ENCODE measurements around the gene HEATR5A.
"Not testable (repeated sequence)": the region's sequence is repeated elsewhere in the genome, so short reads cannot be mapped to it uniquely, and the experiment has no call there.

Gene HEATR5A

GRCh38 chr14:31420319-31421111 is at the start of gene HEATR5A:
TSS of gene HEATR5A (minus strand) at chr14:31420550. CDS start at chr14:31402975, 17,575 bp downstream.
- DNase-seq (ENCODE audit: low spot score), result peak; percentile 92

- DNase-seq (ENCODE audit: low spot score), result no peak
These were observed 46.2 kb upstream of the HEATR5A start for GRCh38 chr14:31466554-31466953.

GRCh38 chr14:31465111-31465510 is 44.8 kb upstream of the HEATR5A start:
- peak; percentile 48 for DNase-seq (ENCODE audit: low spot score)

GRCh38 chr14:31462450-31462849 is 42.1 kb upstream of the HEATR5A start:
- DNase-seq (ENCODE audit: low spot score), result not testable (repeated sequence)

GRCh38 chr14:31461545-31461944 is 41.2 kb upstream of the HEATR5A start:
- DNase-seq (ENCODE audit: low spot score), result no peak

GRCh38 chr14:31457665-31458659 is 37.6 kb upstream of the HEATR5A start:
- DNase-seq (ENCODE audit: low spot score), result no peak

GRCh38 chr14:31456841-31457664 is 36.7 kb upstream of the HEATR5A start, which contains the start of gene DTD2:
TSS of gene DTD2 (minus strand) at chr14:31457506. CDS start at chr14:31457393, 113 bp downstream.
- DNase-seq (ENCODE audit: low spot score), result peak; percentile 87

GRCh38 chr14:31449971-31450610 is 29.7 kb upstream of the HEATR5A start:
- peak; percentile 37 for DNase-seq (ENCODE audit: low spot score)

- DNase-seq (ENCODE audit: low spot score), result no peak
These were observed 28.8 kb upstream of the HEATR5A start for GRCh38 chr14:31449136-31449535.

GRCh38 chr14:31445703-31446102 is 25.4 kb upstream of the HEATR5A start:
- no peak for DNase-seq (ENCODE audit: low spot score)

GRCh38 chr14:31442284-31442683 is 21.9 kb upstream of the HEATR5A start:
- DNase-seq (ENCODE audit: low spot score), result no peak

GRCh38 chr14:31441273-31442111 is 21.1 kb upstream of the HEATR5A start:
- peak; percentile 50 for DNase-seq (ENCODE audit: low spot score)

- DNase-seq (ENCODE audit: low spot score), result no peak
These were observed 19.9 kb upstream of the HEATR5A start for GRCh38 chr14:31440280-31440679.

- DNase-seq (ENCODE audit: low spot score), result no peak
These were observed 19.2 kb upstream of the HEATR5A start for GRCh38 chr14:31439561-31439960.

GRCh38 chr14:31437045-31437691 is 16.8 kb upstream of the HEATR5A start:
- not testable (repeated sequence) for DNase-seq (ENCODE audit: low spot score)

- no peak for DNase-seq (ENCODE audit: low spot score)
These were observed 14.9 kb upstream of the HEATR5A start for GRCh38 chr14:31435276-31435675.

GRCh38 chr14:31430634-31431264 is 10.4 kb upstream of the HEATR5A start:
- no peak for DNase-seq (ENCODE audit: low spot score)

GRCh38 chr14:31429791-31430190 is 9.4 kb upstream of the HEATR5A start:
- DNase-seq (ENCODE audit: low spot score), result no peak

- DNase-seq (ENCODE audit: low spot score), result no peak
These were observed 7.7 kb upstream of the HEATR5A start for GRCh38 chr14:31428011-31428410.
